ENCODE data around the gene BAD.

The BAD gene

GRCh38 chr11:64267207-64267945, 17.1 kb downstream of the BAD start:
- DNase-seq (ENCODE audit: extremely low read depth, low read depth) = no peak
- TF ChIP-seq, protein P1, sequence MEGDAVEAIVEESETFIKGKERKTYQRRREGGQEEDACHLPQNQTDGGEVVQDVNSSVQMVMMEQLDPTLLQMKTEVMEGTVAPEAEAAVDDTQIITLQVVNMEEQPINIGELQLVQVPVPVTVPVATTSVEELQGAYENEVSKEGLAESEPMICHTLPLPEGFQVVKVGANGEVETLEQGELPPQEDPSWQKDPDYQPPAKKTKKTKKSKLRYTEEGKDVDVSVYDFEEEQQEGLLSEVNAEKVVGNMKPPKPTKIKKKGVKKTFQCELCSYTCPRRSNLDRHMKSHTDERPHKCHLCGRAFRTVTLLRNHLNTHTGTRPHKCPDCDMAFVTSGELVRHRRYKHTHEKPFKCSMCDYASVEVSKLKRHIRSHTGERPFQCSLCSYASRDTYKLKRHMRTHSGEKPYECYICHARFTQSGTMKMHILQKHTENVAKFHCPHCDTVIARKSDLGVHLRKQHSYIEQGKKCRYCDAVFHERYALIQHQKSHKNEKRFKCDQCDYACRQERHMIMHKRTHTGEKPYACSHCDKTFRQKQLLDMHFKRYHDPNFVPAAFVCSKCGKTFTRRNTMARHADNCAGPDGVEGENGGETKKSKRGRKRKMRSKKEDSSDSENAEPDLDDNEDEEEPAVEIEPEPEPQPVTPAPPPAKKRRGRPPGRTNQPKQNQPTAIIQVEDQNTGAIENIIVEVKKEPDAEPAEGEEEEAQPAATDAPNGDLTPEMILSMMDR (IDR thresholded peaks at IDR 0.05; ENCODE audit: low read depth, low read length) = no peak

GRCh38 chr11:64266339-64266738, 18.1 kb downstream of the BAD start:
- DNase-seq (ENCODE audit: extremely low read depth, low read depth) = no peak
- TF ChIP-seq, protein P1 (IDR thresholded peaks at IDR 0.05; ENCODE audit: low read depth, low read length) = no peak

- TF ChIP-seq, protein P1 (IDR thresholded peaks at IDR 0.05; ENCODE audit: low read depth, low read length) = no peak
- DNase-seq (ENCODE audit: extremely low read depth, low read depth) = no peak
Observed at GRCh38 chr11:64265176-64266160, 19.0 kb downstream of the BAD start.

DNA sequence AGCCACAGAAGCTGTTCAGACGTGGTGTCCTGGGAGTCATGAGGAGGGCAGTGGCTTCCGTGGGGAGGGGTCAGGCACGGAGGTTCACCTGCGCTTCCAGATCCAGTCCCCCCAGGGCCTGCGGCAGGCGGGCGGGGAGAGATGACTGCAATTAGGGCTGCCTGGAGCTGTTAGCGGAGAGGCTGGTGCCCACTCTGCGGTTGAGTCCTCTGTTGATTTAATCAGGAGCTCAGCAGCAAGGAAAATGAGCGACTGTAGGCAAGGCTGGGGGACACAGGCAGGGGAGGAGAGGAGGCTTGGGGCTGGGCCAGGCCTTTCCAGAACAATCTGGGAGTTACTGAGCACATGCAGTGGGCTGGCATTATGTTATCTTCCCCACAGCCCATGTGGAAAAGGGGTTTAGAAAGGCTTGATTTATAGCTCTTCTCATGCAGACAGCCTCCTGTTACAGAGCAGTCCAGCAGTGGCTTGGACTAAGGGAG, 20.1 kb downstream of the BAD start:
- no peak for DNase-seq (ENCODE audit: extremely low read depth, low read depth)
- TF ChIP-seq, protein P1 (IDR thresholded peaks at IDR 0.05; ENCODE audit: low read depth, low read length) = no peak

GRCh38 chr11:64263947-64264317, 20.5 kb downstream of the BAD start:
- no peak for DNase-seq (ENCODE audit: extremely low read depth, low read depth)
- TF ChIP-seq, protein P1 (IDR thresholded peaks at IDR 0.05; ENCODE audit: low read depth, low read length) = no peak

- DNase-seq (ENCODE audit: extremely low read depth, low read depth) = no peak
- TF ChIP-seq, protein P1 (IDR thresholded peaks at IDR 0.05; ENCODE audit: low read depth, low read length) = no peak
Observed at GRCh38 chr11:64263021-64263946, 21.2 kb downstream of the BAD start.
